ENCODE data around the gene PHF5A.
A peak's percentile ranks its signal among the peaks of the same experiment; 100 is the strongest.
"Not testable (repeated sequence)": the region's sequence is repeated elsewhere in the genome, so short reads cannot be mapped to it uniquely, and the experiment has no call there.

PHF5A gene

DNA sequence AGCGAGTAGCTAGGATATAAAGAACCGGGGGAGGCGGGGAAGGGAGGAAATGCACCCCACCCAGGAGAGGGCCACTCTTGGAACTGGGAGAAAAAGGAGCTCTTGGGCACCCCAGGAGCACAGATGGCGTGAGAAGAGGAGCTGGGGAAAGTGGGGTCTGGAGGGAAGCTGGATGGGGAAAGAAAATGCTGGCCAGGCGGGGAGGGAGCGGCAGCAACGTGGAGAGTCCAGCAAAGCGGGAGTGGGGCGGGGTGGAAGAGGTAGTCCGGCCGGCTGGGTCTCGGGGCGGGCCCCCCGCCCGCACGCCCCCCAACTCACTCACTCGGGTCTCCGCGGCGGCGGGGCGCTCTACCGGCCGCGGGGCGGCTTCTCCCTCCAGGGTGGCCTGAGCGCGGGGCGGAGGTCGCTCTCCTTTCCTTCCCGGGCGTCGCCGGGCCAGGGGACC is 22.4 kb downstream of the PHF5A start:
- DNase-seq, result no peak

DNA sequence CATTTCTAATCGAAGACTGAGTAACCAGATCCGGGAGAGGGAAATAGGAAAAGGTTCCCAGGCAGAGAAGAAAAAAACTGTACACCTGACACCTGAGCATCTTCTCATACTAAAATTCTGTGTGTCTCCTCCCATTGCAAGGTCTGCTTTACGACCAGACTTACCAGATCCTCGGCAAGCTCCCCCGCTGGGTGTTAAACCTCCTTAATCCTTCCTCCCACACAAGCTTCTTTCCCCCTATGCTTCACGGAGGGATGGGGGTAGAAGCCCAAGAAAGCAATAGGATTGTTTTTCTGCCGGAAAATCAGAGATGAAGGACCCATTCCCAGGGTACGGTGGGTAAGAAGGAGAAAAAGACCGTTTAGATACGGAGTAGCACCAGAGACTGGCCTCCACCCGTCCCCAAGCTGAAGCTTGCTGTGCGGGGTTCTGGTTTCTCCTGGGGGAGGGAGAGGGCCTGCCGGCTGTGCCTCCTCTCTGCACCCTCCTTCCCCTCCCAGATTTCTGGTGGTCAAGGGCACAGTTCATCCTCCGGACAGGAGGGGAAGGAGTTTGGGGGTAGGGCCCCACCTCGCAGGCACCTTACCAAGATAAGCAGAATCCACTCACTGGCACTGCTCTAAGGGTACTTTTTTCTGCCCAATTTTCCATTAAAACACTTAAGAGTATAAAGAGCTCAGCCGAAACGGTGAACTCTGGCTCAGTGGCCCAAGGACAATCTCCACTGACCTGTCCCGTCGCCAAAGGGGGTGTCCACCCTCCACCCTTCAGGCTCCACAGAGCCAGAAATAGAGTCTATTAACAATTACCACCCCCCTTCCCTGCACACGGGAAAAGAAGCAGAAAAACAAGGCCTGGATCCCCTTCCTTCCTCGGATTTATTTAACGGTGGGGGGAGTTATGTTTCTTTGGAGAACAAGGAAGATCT is 23.1 kb downstream of the PHF5A start:
- DNase-seq, result no peak

DNA sequence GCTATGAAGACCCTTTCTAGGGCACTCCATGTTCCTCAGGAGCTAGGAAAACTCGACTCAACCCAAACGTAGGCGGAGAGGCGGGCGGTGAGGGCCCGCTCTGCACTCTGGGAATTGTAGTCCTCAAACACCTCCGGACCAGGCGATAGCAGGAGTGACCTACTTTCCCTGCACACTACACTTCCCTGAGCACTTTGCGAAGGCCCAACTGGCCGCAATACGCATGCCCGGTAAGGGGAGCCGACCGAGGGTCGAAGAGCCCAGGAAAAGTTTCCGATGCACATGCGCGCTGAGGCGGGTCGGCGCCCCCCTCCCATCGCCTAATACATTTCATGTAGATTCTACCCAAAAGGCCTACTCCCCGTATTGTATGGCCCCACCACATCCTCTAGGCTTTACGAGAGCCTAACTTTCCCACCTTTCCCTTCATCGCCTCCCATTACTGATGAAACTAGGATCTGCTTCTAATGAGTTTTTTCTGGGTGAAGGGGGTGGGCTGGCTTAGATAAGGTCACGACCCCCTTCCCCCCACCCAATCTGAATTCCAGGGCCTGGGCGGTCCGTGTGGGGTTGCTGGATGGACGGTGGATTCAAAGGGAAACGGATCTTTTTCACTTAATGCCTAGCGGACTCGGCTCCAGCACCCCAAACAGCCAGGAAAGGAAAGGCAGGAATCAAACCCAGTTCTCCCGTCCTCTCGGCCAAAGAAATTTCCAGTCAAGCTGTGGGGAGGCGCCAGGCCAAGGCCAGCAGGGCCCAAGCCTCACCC is 23.9 kb downstream of the PHF5A start:
- peak; percentile 90 for DNase-seq

DNA sequence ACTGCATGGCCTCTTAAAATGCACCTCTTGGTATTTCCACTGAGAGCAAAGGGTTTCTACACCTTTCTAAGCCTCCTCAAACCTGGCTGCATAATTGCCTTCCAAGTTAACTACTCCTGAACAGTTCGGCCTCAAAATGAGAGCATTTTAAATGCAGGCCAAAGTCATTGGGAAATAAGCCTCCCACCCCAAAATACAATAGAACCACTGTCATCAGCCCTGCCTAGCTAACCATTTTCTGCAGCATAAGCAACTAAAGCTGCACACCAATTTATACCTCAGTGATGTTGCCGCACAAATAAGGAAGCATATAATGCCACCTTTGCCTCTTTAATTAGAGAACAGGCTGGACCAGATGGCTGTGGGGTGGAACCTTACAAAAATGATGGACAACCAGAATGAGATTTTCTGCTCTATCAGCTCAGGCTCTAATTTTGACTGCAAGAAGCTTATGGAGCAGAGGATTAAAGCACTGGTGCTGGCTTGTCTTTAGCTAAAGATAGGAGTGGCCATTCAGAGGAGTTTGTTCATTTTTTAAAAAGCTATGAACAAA is 26.2 kb downstream of the PHF5A start:
- DNase-seq, result no peak

DNA sequence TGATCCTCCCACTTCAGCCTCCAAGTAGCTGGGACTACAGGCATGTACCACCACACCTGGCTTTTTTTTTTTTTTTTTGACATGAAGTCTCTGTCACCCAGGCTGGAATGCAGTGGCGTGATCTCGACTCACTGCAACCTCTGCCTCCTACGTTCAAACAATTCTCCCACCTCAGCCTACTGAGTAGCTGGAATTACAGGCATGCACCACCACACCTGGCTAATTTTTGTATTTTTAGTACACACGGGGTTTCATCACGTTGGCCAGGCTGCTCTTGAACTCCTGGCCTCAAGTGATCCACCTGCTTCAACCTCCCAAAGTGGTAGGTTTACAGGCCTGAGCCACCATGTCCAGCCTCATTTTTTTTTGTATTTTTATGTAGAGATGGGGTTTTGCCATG is 28.0 kb downstream of the PHF5A start:
- DNase-seq, result not testable (repeated sequence)

DNA sequence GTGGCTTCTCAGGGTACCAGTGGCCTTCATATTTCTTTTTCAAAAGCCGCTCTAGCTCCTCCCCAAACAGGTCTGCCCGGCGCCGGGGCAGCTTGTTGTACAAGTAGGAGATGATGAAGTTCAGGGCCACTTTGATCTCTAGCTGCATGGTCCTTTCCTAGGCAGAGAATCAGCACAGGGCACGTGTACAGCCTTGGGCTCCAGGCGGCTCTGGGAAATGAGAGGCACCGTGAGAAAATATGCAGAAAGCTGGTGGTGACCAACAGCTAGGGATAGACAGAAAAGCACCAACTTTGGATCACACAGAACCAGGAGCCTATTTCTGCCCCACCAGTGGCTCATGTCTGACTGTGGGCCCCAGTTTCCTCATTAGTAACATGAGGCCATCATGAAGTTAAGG is 31.3 kb downstream of the PHF5A start:
- DNase-seq, result no peak

DNA sequence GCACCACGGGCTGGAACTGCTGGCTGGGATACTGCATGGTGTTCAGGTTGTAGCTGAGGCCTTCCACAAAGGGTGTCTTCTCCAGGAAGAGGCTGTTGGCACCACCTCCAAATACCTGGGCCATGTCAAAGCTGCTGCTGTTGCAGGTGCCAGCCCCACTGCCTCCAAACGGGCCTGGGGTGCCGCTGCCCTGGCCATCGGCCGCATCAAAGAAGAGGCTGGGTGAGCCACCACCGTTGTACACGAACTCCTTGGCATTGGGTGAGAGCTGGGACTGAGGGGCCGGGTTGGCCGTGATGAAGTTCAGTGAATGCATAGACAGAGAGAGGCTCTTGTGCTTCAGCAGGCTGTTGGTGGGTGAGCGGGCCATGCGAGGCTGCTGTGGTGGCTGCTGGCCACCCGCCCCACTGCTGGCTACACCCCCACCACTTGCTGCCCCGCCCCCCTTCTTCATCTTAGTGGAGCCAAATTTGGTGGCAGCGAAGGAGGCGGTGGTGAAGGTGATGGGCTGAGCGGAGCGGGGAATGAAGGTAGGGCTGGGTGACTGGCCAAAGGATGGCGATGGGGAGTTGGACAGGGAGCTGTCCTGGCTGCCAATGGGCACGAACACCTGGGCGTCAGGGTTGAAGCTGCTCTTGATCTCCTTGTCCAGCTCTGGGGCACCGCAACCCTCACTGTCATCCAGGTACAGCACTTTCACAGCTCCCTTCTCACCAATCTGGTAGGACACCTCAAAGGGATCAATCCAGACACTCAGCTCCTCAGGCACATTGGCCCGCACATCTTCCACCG is 32.0 kb downstream of the PHF5A start:
- DNase-seq, result no peak

DNA sequence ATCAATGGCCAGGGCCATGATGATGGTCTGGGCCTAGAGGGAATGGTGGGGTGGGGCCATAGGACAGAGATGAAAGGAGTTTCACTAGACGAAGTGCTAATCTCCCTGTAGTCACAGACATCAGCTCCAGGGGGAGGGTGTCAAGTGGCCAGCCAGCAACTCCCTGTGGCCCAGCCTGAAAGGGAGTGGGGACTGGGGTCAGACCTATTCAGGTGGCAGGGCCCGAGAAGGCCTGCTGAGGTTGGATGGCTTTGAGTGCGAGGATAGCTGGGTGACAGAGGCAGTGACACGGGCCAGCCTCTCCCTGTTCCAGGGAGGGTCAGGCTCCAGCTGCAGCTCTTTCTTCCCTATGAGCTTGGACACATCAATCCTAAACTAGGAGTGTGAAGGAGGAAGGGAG is 32.9 kb downstream of the PHF5A start:
- no peak for DNase-seq

DNA sequence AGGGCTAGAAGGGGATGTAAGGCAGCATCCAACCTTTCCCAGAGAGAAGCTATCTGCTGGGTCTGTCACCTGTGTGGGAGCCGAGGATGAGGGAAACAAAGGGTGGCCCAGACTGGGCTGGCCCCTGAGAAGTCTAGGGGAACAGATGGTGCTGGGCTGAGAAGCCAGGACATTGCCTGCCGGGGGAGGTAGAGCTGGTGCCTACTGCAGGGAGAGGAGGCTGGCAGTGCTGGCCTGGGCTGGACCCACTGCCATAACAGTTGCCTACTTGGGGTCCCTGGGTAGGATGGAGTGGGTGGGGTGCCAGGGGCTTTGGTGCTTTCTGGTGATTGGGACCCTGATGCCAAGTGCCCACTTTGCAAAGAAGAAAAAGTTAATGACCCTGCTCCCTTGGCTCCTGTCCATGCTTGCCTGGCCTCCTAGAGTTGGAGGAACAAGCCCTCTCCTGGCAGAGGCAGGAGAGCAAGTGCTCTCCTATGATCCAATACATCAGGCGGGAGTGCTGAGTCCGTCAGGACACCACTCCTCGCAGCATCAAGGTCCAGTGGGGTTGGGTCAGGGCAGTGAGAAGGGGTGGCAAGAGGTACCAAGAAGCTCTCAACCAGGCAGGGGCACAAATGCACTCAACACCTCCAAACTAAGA is 34.0 kb downstream of the PHF5A start:
- DNase-seq, result not testable (repeated sequence)

DNA sequence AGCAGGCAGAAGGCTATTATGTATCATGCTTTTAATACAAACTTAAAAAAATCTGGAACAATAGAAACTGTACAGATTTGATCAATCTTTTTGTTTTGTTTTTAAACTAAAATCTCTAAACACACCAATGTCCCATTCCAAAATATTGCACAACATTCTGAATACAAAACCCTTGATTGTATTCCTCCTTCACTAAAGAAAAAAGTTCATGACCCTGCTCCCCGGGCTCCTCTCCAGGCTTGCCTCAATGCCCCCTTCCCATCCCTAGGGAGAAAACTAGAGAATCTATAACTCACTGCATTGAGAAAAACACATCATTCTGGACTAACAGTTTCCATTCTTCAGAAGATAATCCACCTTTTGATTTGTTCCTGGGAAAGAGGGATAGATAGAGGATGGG is 35.0 kb downstream of the PHF5A start:
- DNase-seq, result not testable (repeated sequence)

DNA sequence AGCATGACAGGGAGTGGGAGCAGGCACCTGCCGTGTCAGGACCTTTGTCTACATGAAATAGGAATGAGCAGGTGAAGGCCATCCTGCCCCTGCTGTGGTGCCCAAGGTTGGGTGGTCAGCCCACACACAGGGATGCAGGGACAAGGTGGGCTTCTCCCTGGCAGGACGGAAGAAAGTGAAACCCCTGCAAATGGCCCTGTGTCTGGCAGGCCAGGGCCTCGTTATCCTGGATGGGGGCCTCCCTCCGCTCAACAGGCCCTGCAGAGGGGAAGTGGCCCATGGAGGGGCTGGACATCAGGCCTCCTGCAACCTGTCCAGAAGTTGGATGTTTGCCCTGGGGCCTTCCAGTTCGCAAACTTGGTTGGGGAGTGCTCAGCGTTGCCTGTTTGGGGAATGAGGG is 36.8 kb downstream of the PHF5A start:
- DNase-seq, result no peak

DNA sequence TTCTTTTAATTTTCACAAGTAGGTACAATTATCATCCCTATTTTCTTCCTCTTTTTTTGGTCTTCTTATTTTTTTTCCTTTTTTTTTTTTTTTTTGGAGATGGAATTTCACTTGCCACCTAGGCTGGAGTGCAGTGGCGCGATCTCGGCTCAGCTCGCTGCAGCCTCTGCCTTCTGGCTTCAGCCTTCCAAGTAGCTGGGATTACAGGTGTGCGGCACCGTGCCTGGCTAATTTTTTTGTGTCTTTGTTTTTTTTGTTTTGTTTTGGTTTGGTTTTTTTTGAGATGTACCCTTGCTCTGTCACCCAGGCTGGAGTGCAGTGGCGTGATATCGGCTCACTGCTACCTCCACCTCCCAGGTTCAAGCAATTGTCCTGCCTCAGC is 38.5 kb downstream of the PHF5A start:
- DNase-seq, result no peak

DNA sequence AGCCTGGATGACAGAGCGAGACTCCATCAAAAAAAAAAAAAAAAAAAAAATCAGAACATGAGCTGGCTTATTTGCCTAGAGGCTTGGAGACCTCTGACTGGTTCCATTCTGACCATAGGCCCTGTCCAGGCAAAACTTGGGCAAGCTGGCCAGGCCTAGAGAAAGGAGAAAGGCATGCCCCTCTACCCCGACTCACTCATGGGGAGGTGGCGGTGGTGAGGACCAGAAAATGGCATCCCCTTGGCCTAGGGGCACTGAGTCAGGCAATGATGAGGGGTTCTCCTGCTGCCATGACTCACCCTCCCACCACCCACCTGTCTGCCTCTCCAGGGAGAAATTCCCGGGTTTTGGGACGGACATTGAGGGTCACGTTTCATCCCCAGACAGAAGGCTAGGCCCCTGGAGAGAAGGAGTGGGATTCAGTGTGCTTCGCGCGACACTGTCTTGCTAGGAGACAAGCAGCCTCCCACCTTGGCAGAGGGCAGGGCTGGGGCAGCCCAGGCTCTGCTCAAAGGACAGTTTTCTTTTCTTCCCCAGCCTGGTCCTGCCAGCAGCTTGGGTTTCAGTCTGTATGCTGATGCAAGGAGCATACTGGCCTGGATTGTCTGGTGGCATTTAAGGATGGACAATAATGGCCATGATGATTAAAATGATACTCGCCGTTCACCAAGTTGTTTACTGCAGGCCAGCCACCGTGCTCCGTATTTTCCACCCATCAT is 39.1 kb downstream of the PHF5A start:
- no peak for DNase-seq

DNA sequence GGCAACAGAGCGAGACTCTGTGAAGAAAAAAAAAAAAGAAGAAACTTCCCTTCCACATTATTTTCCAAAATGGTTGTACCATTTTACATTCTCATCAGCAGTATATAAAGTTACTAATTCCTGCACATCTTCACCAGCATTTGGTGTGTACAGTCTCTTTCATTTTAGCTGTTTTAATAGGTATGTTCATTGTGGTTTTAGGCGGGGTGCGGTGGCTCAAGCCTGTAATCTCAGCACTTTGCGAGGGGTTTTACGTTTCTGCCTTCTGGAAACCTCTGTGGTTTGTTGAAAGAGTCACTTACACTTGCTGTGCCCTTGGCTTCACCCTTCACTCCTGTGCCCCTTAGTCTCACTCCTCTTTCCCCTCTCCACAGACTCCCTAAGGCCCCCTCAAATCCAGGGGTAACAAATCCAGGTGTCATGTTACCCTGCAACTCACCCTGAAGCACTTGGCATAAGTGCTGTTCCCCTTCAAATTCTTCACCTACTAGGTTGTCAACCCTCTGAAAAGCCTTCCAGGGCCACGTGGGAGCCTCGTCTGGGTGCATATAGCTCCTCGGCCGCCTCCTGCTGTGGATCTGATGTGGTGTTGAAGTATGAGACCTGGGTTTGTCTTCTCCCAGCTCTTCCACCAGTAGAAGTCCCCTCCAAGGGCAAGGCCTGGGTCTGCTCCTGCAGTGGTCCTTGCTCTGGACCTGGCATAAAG is 42.7 kb downstream of the PHF5A start:
- no peak for DNase-seq

DNA sequence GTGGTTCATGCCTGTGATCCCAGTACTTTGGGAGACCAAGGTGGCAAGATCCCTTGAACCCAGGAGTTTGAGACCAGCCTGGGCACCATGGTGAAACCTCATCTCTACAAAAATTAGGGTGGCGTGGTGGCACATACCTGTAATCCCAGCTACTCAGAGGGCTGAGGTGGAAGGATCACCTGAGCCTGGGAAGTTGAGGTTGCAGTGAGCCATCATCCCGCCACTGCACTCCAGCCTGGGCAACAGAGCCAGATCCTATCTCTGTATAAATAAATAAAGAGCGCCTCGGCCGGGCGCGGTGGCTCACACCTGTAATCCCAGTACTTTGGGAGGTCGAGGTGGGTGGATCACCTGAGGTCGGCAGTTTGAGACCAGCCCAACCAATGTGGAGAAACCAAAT is 49.8 kb downstream of the PHF5A start:
- DNase-seq, result no peak

DNA sequence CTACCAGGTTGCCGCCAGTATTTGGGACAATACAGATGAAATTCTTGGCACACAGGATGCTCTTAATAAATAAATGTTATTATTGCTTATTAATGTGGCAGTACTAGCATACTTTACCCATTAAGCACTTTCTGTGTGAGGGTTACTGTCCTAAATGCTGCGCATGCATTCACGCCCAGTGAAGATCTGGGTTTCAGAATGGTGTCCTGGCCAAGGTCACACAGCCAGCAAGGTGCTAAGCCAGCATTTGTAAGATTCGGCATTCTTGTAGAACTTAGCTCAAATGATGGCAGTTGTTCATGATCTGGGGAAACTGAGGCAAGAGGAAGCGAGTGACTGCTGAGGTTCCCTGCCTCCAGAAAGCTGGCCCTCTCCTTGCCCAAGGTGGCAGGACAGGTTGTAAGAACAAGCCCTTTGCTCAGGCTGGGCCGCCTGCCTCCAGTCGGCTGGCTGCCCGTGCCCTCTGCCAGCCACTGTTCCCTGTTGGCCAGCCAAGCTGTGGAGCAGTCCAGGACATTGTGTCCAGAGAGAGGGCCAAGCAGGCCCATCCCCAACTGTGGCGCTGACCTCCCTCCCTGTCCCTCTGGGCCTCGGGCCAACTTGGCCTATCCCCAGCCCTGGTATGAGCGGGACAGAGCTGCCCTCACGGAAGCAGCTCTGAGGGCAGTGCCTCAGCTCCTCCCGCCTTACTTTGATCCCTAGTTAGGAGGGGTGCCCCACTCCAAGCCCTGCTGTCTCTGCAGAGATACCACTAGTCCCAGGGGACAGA is 50.7 kb downstream of the PHF5A start:
- no peak for DNase-seq

DNA sequence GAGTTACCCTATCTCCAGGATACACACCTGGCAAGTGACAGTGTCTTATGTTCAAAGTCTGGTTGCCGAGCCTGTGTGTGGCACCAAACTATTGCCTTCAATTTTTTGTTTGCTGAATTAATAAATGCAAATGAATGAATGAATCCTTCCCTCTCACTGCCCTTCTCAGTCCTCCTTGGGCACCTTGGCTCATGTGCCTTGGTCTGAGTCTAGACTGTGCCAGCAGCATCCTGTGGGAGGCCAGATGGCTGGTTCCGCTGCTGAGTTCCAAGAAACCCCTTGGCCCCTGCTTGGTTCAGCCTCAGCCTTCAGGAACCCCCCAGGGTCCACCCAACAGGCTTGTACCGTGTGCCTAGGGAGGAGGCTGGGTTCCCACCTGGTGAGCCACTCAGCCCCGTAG is 52.9 kb downstream of the PHF5A start:
- DNase-seq, result no peak

DNA sequence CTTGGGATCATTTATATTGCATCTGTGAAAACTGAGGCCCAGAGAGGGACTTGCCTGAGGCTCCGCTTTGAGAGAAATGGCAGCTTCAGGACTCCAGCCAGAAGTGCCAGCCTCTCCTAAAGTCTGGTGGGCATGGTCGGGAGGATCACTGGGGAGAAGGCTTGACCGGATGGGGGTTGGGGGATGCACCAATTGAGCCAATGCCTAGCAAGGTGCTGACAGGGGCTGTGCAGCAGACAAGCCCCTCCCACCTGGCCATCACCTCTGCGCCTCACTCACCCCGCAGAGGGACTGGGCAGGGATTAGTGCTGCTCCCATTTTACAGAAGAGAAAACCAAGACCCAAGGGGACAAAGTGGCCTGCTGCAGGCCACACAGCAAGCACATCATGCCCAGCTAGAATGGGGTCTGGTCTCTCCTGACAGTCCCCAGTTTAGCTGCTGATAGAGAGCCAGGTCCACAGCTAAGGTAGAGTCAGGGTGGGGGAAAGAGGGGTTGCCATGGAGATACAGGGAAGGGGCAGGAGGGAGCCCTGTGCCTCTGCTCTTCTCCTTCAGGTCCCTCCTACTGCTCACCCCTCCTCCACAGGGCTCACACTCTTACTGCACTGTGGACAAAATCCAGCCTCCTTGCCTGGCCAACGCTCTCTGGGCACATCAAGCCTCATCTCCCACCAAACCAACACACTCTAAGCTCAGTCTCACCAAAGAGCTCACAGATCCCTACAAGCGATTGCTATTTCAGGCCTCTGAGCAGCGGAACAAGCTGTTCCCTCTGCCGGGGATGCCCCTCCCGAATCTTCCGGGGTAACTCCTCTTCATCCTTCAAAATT is 57.3 kb downstream of the PHF5A start:
- DNase-seq, result no peak

DNA sequence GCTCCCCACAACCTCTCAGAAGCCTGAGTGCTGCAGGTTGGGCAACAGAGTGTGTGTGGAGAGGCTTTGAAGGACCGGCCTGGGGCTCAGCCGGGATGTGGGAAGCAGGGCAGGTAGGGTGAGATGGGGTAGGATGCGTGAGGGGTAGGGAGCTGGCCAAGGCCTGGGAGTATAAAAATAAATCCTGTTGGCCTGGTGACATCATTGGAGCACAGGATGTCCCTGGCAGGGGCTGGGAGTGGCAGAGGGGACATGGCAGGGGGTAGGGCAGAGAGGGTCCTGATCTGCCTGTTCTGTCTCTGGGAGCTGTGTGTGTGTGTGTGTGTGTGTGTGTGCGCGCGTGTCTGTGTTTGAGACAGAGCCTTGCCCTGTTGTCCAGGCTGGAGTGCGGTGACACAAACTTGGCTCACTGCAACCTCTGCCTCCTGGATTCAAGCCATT is 58.2 kb downstream of the PHF5A start:
- no peak for DNase-seq
